HCT116 (cell line): ENCODE measurements around the gene IZUMO1R. TPM values are rescaled to one million over a fixed set of nuclear protein-coding genes. Genes with fewer than 3 reads are reported as not detected.

Experiments
- ATAC-seq: fragments of 200-7000 bp; cut with Tn5 transposase; 2 replicates; pipeline ENCODE4 v1.9.1; 2020; ENCODE audit warnings: mild to moderate bottlenecking, moderate library complexity
- BruUV-seq: library from RNA; stranded (reverse); fragments of 400-500 nt; replicated peaks from 2 replicates; lab custom pipeline; 2021; lab: Mats Ljungman, UMichigan
- CTCF ChIA-PET: fragments of 300-600 bp; sonication (Branson Sonifier 250); formaldehyde crosslinking; loops from one replicate; lab custom pipeline; 2021; ENCODE audit warnings: antibody characterized with exemption; lab: Charles Lee
- POLR2A ChIA-PET: fragments of 300-600, 350-600 bp; sonication (Branson Sonifier 250); formaldehyde crosslinking; loops from one replicate; lab custom pipeline; 2021; ENCODE audit warnings: antibody characterized with exemption; lab: Charles Lee
- RAD21 ChIA-PET, 2 experiments: fragments of 300-600 bp; sonication (Branson Sonifier 250); formaldehyde crosslinking; loops; one replicate each; lab custom pipeline; 2023; ENCODE audit warnings: low total read pairs in 2 of 2; ENCODE audit not compliant: uncharacterized antibody in 2 of 2, unreplicated experiment in 2 of 2, low non-redundant PET in 1 of 2; lab: Charles Lee
- DNase-seq: peaks from one replicate; pipeline ENCODE4 v3.0.0-alpha.2; 2010; ENCODE audit warnings: low read depth, low spot score
- H2AFZ ChIP-seq: fragments of 200-600 bp; shearing (Covaris generic), sonication (generic); 2 replicates; pipeline ENCODE4 v1.6.1; 2017; ENCODE audit warnings: low read depth, mixed run types, mixed read lengths, antibody characterized with exemption, low read length; ENCODE audit not compliant: poor library complexity, severe bottlenecking
- H3K27ac ChIP-seq: 2 replicates; pipeline ENCODE4 v1.5.1; 2012; ENCODE audit warnings: low read depth, low read length
- H3K27me3 ChIP-seq: fragments of 200-600 bp; sonication (generic); 2 replicates; pipeline ENCODE4 v1.6.1; 2016; ENCODE audit warnings: mixed run types, low read length, mixed read lengths; ENCODE audit not compliant: insufficient read depth
- H3K36me3 ChIP-seq, 2 experiments: fragments of 200-500 bp in 1 of 2; fragments of 200-600 bp in 1 of 2; sonication (Bioruptor generic) in 1 of 2; sonication (generic) in 1 of 2; 2 replicates each; pipeline versions ENCODE4 v1.5.1 to v1.6.1; 2014 to 2016; ENCODE audit warnings: low read length in 2 of 2, inconsistent platforms in 1 of 2, mixed read lengths in 1 of 2, mixed run types in 1 of 2; ENCODE audit not compliant: insufficient read depth in 2 of 2, control insufficient read depth in 1 of 2
- H3K4me1 ChIP-seq, 2 experiments: fragments of 200-600 bp in 1 of 2; sonication (generic) in 1 of 2; 2 replicates each; pipeline versions ENCODE4 v1.5.1 to v1.6.1; 2012 to 2017; ENCODE audit warnings: low read length in 2 of 2, inconsistent platforms in 1 of 2, mild to moderate bottlenecking in 1 of 2, mixed read lengths in 1 of 2, mixed run types in 1 of 2, moderate library complexity in 1 of 2; ENCODE audit not compliant: insufficient read depth in 2 of 2, control insufficient read depth in 1 of 2
- H3K4me2 ChIP-seq: fragments of 200-600 bp; sonication (generic); 2 replicates; pipeline ENCODE4 v1.6.1; 2017; ENCODE audit warnings: mixed run types, low read length, mixed read lengths
- H3K4me3 ChIP-seq, 2 experiments: fragments of 200-600 bp in 1 of 2; sonication (generic) in 1 of 2; replicated peaks in 1 of 2; 2 replicates each; pipeline ENCODE4 v1.5.1; 2011 to 2016; ENCODE audit warnings: low read length in 2 of 2, control low read depth in 1 of 2, low read depth in 1 of 2, mild to moderate bottlenecking in 1 of 2, mixed read lengths in 1 of 2, mixed run types in 1 of 2
- H3K79me2 ChIP-seq: fragments of 200-600 bp; sonication (generic); 2 replicates; pipeline ENCODE4 v1.6.1; 2017; ENCODE audit warnings: mild to moderate bottlenecking, mixed run types, low read length, moderate library complexity, mixed read lengths; ENCODE audit not compliant: insufficient read depth
- H3K9ac ChIP-seq: fragments of 200-600 bp; sonication (generic); 2 replicates; pipeline ENCODE4 v1.6.1; 2016; ENCODE audit warnings: low read length, mixed read lengths
- H3K9me2 ChIP-seq: fragments of 200-600 bp; sonication (generic), shearing (Covaris generic); 2 replicates; pipeline ENCODE4 v1.6.1; 2017; ENCODE audit warnings: mixed run types, mild to moderate bottlenecking, moderate library complexity; ENCODE audit not compliant: insufficient read depth
- H3K9me3 ChIP-seq, 2 experiments: fragments of 200-500 bp in 1 of 2; fragments of 200-600 bp in 1 of 2; sonication (Bioruptor generic) in 1 of 2; sonication (generic) in 1 of 2; 2 replicates each; pipeline ENCODE4 v1.6.1; 2014 to 2017; ENCODE audit warnings: low read length in 2 of 2, mixed read lengths in 2 of 2, inconsistent platforms in 1 of 2, low read depth in 1 of 2, mild to moderate bottlenecking in 1 of 2, mixed run types in 1 of 2, moderate library complexity in 1 of 2; ENCODE audit not compliant: control insufficient read depth in 1 of 2, insufficient read depth in 1 of 2
- H4K20me1 ChIP-seq: fragments of 200-600 bp; sonication (generic), shearing (Covaris generic); 2 replicates; pipeline ENCODE4 v1.6.1; 2017; ENCODE audit warnings: mixed run types, mild to moderate bottlenecking, moderate library complexity; ENCODE audit not compliant: insufficient read depth
- FOSL1 ChIP-seq: IDR thresholded peaks from 2 replicates; pipeline ENCODE4 v1.6.1; 2012; ENCODE audit warnings: low read depth
- JUND ChIP-seq: IDR thresholded peaks from 2 replicates; pipeline ENCODE4 v1.6.1; 2012
- POLR2AphosphoS5 ChIP-seq: IDR thresholded peaks from 2 replicates; pipeline ENCODE4 v1.6.1; 2011; ENCODE audit warnings: mild to moderate bottlenecking, low read depth, low read length, moderate library complexity
- ZNF274 ChIP-seq: fragments of 200-500 bp; sonication (Bioruptor generic); IDR thresholded peaks from 2 replicates; pipeline ENCODE4 v1.6.1; 2014; ENCODE audit warnings: mild to moderate bottlenecking, low read depth, low read length, inconsistent platforms
- intact Hi-C: fragments of 100-400 bp; cut with micrococcal nuclease; formaldehyde crosslinking; loops from 2 replicates; pipeline ENCODE4 v1.10.0; 2022
- total RNA-seq: library from RNA; stranded (reverse); gene quantifications from one replicate; pipeline ENCODE4 v1.2.1, GENCODE V29; 2021; ENCODE audit not compliant: unreplicated experiment
- TF ChIP-seq, protein P1 (sequence below), 3 experiments: fragments of 200-600 bp in 1 of 3; sonication (generic) in 1 of 3; IDR thresholded peaks in 2 of 3; conservative IDR thresholded peaks in 1 of 3; 2 replicates each; pipeline ENCODE4 v1.5.1; 2012 to 2017; ENCODE audit warnings: low read depth in 2 of 3, low read length in 2 of 3, antibody characterized with exemption in 1 of 3, borderline replicate concordance in 1 of 3, control low read depth in 1 of 3, mild to moderate bottlenecking in 1 of 3, mixed read lengths in 1 of 3, mixed run types in 1 of 3, moderate library complexity in 1 of 3; ENCODE audit not compliant: insufficient read depth in 1 of 3

Gene IZUMO1R
- total RNA-seq, 1 experiment from 2014 or later, result not detected

DNA sequence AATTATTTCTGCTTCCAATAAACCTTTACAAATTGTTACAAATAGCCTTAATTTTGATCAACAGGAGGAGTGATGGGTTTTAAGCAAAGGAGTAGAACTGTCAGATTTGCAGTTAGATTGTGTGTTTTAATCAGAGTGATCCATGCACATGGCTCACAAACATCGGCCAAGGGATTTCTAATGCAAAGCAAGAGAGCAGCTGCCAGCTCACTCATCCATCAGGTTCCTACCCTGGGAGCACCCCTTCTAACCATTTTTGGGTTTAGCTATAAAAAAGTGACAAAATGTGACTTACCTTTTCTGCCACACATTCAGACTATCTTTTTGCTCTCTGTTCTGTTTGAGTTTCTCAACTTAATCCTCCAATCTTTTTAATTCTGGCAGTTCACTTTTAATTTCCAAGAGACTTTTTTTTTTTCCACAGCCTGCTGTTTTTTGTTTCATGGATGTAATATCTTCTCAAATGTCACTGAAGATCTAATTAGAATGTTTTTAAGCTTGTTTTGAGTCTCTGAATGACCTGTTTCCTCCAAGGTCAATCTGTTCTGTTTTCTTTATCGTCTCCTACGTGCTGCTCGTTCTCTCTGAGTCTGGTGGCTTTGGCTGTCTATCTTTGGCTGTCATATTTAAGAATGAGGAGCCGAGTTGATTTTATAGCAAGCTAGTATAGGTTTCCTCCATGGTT lies 6.0 kb downstream of the IZUMO1R start (continued):
- TF ChIP-seq POLR2AphosphoS5 (no peak), FOSL1 (no peak), JUND (no peak)

GRCh38 chr11:94312339-94312738 lies 8.0 kb downstream of the IZUMO1R start:
- ATAC-seq, result no peak
- Histone ChIP-seq H3K9me3 (no peaks in the 10 kb centered on the region), H4K20me1 (no peaks in the 10 kb centered on the region), H3K79me2 (no peaks in the 10 kb centered on the region), H3K9me2 (no peaks in the 10 kb centered on the region), H3K27me3 (peaks cover 26% of the 10 kb centered on the region), H3K4me1 (no peaks in the 10 kb centered on the region), H2AFZ (no peak overlapping the region), H3K9ac (no peak overlapping the region), H3K4me3 (no peak overlapping the region), H3K4me2 (no peak overlapping the region), H3K36me3 (no peaks in the 10 kb centered on the region), H3K27ac (no peak overlapping the region)
- intact Hi-C loops, result no loop called here
- no peak for DNase-seq
- RAD21 ChIA-PET, result no interaction called here
- BruUV-seq, result no TSS peak
- POLR2A ChIA-PET, result no interaction called here
- CTCF ChIA-PET, result no interaction called here
- TF ChIP-seq ZNF274, result no peak
- TF ChIP-seq, protein P1, sequence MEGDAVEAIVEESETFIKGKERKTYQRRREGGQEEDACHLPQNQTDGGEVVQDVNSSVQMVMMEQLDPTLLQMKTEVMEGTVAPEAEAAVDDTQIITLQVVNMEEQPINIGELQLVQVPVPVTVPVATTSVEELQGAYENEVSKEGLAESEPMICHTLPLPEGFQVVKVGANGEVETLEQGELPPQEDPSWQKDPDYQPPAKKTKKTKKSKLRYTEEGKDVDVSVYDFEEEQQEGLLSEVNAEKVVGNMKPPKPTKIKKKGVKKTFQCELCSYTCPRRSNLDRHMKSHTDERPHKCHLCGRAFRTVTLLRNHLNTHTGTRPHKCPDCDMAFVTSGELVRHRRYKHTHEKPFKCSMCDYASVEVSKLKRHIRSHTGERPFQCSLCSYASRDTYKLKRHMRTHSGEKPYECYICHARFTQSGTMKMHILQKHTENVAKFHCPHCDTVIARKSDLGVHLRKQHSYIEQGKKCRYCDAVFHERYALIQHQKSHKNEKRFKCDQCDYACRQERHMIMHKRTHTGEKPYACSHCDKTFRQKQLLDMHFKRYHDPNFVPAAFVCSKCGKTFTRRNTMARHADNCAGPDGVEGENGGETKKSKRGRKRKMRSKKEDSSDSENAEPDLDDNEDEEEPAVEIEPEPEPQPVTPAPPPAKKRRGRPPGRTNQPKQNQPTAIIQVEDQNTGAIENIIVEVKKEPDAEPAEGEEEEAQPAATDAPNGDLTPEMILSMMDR (IDR thresholded peaks at IDR 0.05 in 2 of 3, conservative IDR thresholded peaks at IDR 0.05 in 1 of 3; ENCODE audit: borderline replicate concordance in 1 of 3, insufficient read depth in 1 of 3, low read depth in 2 of 3, low read length in 2 of 3), result no peak
- no peak for TF ChIP-seq JUND
